GM12878 (cell line): Measurements from ENCODE around the gene SOX4. TPM values are rescaled to one million over a fixed set of nuclear protein-coding genes. Genes with fewer than 3 reads are reported as not detected.

Experiments
- BHLHE40 ChIP-seq, 2 experiments: fragments of 450-650 bp in 1 of 2; IDR thresholded peaks; 2 replicates each; pipeline ENCODE4 v1.6.1; 2011 to 2017; ENCODE audit warnings: low read depth in 2 of 2, borderline replicate concordance in 1 of 2, improper control_type of control experiment in 1 of 2, low read length in 1 of 2, mild to moderate bottlenecking in 1 of 2
- DPF2 ChIP-seq: fragments of 450-650 bp; IDR thresholded peaks from 2 replicates; pipeline ENCODE4 v1.6.1; 2017; ENCODE audit warnings: mild to moderate bottlenecking
- HCFC1 ChIP-seq: fragments of 150-350 bp; IDR thresholded peaks from 2 replicates; pipeline ENCODE4 v1.6.1; 2014; ENCODE audit warnings: low read length
- HDAC6 ChIP-seq: fragments of 200-600 bp; sonication (generic); IDR thresholded peaks from one replicate; pipeline ENCODE4 v1.8.0; 2017; ENCODE audit warnings: antibody characterized with exemption; ENCODE audit not compliant: unreplicated experiment
- MXI1 ChIP-seq: fragments of 150-350 bp; IDR thresholded peaks from 2 replicates; pipeline ENCODE4 v1.6.1; 2011; ENCODE audit warnings: low read depth, mild to moderate bottlenecking, inconsistent platforms, low read length, improper control_type of control experiment
- PAX5 ChIP-seq: IDR thresholded peaks from 2 replicates; pipeline ENCODE4 v1.6.1; 2011; ENCODE audit warnings: low read depth, low read length, borderline replicate concordance
- RAD21 ChIP-seq: IDR thresholded peaks from 2 replicates; pipeline ENCODE4 v1.6.1; 2011; ENCODE audit warnings: mild to moderate bottlenecking, low read depth, low read length, moderate library complexity; ENCODE audit not compliant: insufficient read depth
- RB1 ChIP-seq: fragments of 450-650 bp; formaldehyde crosslinking; IDR thresholded peaks from 2 replicates; pipeline ENCODE4 v1.6.1; 2017; ENCODE audit warnings: mild to moderate bottlenecking, borderline replicate concordance
- STAT3 ChIP-seq: IDR thresholded peaks from 2 replicates; pipeline ENCODE4 v1.6.1; 2011; ENCODE audit warnings: low read depth, low read length, improper control_type of control experiment
- TAF1 ChIP-seq: IDR thresholded peaks from 2 replicates; pipeline ENCODE4 v1.6.1; 2011; ENCODE audit warnings: mild to moderate bottlenecking, low read depth, low read length, borderline replicate concordance
- TBL1XR1 ChIP-seq: IDR thresholded peaks from 2 replicates; pipeline ENCODE4 v1.6.1; 2012; ENCODE audit warnings: low read depth, low read length, improper control_type of control experiment
- ZBTB4 ChIP-seq: fragments of 450-650 bp; formaldehyde crosslinking; IDR thresholded peaks from 2 replicates; pipeline ENCODE4 v1.4.0; 2022; ENCODE audit warnings: mild to moderate bottlenecking, moderate library complexity
- polyA plus RNA-seq, 11 experiments: library from polyadenylated mRNA; depleted of rRNA in 4 of 11; unstranded in 6 of 11; stranded (reverse) in 5 of 11; fragments of >200 nt; fragmentation: Nextera tagmentation in 4 of 11; fragmentation: Illumina TruSeq in 1 of 11; extraction: Ambion mirVana in 4 of 11; extraction: Trizol in 1 of 11; gene quantifications; 1 replicate in 1 of 11; 2 replicates in 10 of 11; pipeline versions ENCODE4 v1.2.1 to v1.2.3, GENCODE V29; 2011 to 2016; ENCODE audit warnings: inconsistent platforms in 2 of 11, missing spikeins in 2 of 11, low read depth in 1 of 11
- total RNA-seq, 4 experiments: library from RNA; depleted of rRNA in 3 of 4; stranded (reverse); fragments of >200 nt in 3 of 4; fragmentation: Illumina TruSeq in 1 of 4; extraction: Trizol in 1 of 4; gene quantifications; 2 replicates each; pipeline versions ENCODE4 v1.2.1 to v1.2.3, GENCODE V29; 2013 to 2021

Gene SOX4
- total and polyA plus RNA-seq, 10 of the 15 experiments (the other 5 are each of a cell fraction or from before 2014, with no cell fraction given), result 16.8 to 119 (median 26.5) TPM

GRCh38 chr6:21589352-21590345 lies 3.9 kb upstream of the SOX4 start (continued):
- TF ChIP-seq ZBTB4 (no peak), BHLHE40 (IDR thresholded peaks at IDR 0.05; ENCODE audit: borderline replicate concordance in 1 of 2, low read depth in 2 of 2, low read length in 1 of 2) (0 out of 4 replicates have a peak, but pooled peaks of 1 of the 2 experiments have one; percentile 32), TAF1 (no peak), TBL1XR1 (peak; percentile 66; the same call in 1 of the 2 replicates), MXI1 (peak; percentile 60; the same call in 1 of the 2 replicates), RB1 (peak; percentile 62; the same call in 1 of the 2 replicates), STAT3 (no peak), DPF2 (peak; percentile 15; the same call in 1 of the 2 replicates), HCFC1 (no peak), PAX5 (peak; percentile 48; the same call in 1 of the 2 replicates), HDAC6 (no peak), RAD21 (peak; percentile 87)
